GM12878 (cell line): Measurements from ENCODE around the gene RAB24. TPM values are rescaled to one million over a fixed set of nuclear protein-coding genes. Genes with fewer than 3 reads are reported as not detected.

Source experiments
- CEBPB ChIP-seq, 2 experiments: fragments of 150-350 bp in 1 of 2; IDR thresholded peaks; 2 replicates each; pipeline ENCODE4 v1.6.1; 2012 to 2014; ENCODE audit warnings: low read depth in 2 of 2, low read length in 2 of 2, borderline replicate concordance in 1 of 2, inconsistent platforms in 1 of 2
- CHD4 ChIP-seq: fragments of 200-600 bp; sonication (generic); IDR thresholded peaks from 2 replicates; pipeline ENCODE4 v1.6.1; 2016; ENCODE audit warnings: mild to moderate bottlenecking
- HDAC2 ChIP-seq: fragments of 200-600 bp; sonication (generic); IDR thresholded peaks from 2 replicates; pipeline ENCODE4 v1.6.1; 2017
- KAT2A ChIP-seq: conservative IDR thresholded peaks from 2 replicates; pipeline ENCODE4 v1.6.1; 2011; ENCODE audit warnings: low read depth, low read length; ENCODE audit not compliant: control insufficient read depth
- MYB ChIP-seq: fragments of 150-350 bp; IDR thresholded peaks from 2 replicates; pipeline ENCODE4 v1.6.1; 2014; ENCODE audit warnings: mild to moderate bottlenecking, low read depth, low read length, borderline replicate concordance
- NR2C1 ChIP-seq: fragments of 450-650 bp; IDR thresholded peaks from 2 replicates; pipeline ENCODE4 v1.6.1; 2017; ENCODE audit warnings: antibody characterized with exemption, mild to moderate bottlenecking, moderate library complexity
- NR2F1 ChIP-seq: fragments of 450-650 bp; conservative IDR thresholded peaks from 2 replicates; pipeline ENCODE4 v1.6.1; 2017; ENCODE audit warnings: mild to moderate bottlenecking
- PML ChIP-seq: IDR thresholded peaks from 2 replicates; pipeline ENCODE4 v1.6.1; 2012; ENCODE audit warnings: low read length, inconsistent platforms
- SRF ChIP-seq, 2 experiments: IDR thresholded peaks; 2 replicates each; pipeline ENCODE4 v1.6.1; 2011; ENCODE audit warnings: low read depth in 2 of 2, low read length in 2 of 2, mild to moderate bottlenecking in 1 of 2, moderate library complexity in 1 of 2
- STAT1 ChIP-seq: fragments of 450-650 bp; conservative IDR thresholded peaks from 2 replicates; pipeline ENCODE4 v1.6.1; 2014; ENCODE audit warnings: antibody characterized with exemption, mild to moderate bottlenecking
- polyA plus RNA-seq, 11 experiments: library from polyadenylated mRNA; depleted of rRNA in 4 of 11; unstranded in 6 of 11; stranded (reverse) in 5 of 11; fragments of >200 nt; fragmentation: Nextera tagmentation in 4 of 11; fragmentation: Illumina TruSeq in 1 of 11; extraction: Ambion mirVana in 4 of 11; extraction: Trizol in 1 of 11; gene quantifications; 1 replicate in 1 of 11; 2 replicates in 10 of 11; pipeline versions ENCODE4 v1.2.1 to v1.2.3, GENCODE V29; 2011 to 2016; ENCODE audit warnings: inconsistent platforms in 2 of 11, missing spikeins in 2 of 11, low read depth in 1 of 11
- total RNA-seq, 4 experiments: library from RNA; depleted of rRNA in 3 of 4; stranded (reverse); fragments of >200 nt in 3 of 4; fragmentation: Illumina TruSeq in 1 of 4; extraction: Trizol in 1 of 4; gene quantifications; 2 replicates each; pipeline versions ENCODE4 v1.2.1 to v1.2.3, GENCODE V29; 2013 to 2021
- TF ChIP-seq, protein P1 (sequence below), 3 experiments: IDR thresholded peaks in 2 of 3; conservative IDR thresholded peaks in 1 of 3; 2 replicates each; pipeline ENCODE4 v1.5.1; 2011; ENCODE audit warnings: low read depth in 3 of 3, low read length in 3 of 3, mild to moderate bottlenecking in 3 of 3, control low read depth in 2 of 3, moderate library complexity in 2 of 3, inconsistent platforms in 1 of 3, mixed read lengths in 1 of 3; ENCODE audit not compliant: control insufficient read depth in 2 of 3, insufficient read depth in 1 of 3; ENCODE audit errors: extremely low read depth in 1 of 3

Gene RAB24
- total and polyA plus RNA-seq, 10 of the 15 experiments (the other 5 are each of a cell fraction or from before 2014, with no cell fraction given) = 8.0 to 44.4 (median 24.4) TPM

DNA sequence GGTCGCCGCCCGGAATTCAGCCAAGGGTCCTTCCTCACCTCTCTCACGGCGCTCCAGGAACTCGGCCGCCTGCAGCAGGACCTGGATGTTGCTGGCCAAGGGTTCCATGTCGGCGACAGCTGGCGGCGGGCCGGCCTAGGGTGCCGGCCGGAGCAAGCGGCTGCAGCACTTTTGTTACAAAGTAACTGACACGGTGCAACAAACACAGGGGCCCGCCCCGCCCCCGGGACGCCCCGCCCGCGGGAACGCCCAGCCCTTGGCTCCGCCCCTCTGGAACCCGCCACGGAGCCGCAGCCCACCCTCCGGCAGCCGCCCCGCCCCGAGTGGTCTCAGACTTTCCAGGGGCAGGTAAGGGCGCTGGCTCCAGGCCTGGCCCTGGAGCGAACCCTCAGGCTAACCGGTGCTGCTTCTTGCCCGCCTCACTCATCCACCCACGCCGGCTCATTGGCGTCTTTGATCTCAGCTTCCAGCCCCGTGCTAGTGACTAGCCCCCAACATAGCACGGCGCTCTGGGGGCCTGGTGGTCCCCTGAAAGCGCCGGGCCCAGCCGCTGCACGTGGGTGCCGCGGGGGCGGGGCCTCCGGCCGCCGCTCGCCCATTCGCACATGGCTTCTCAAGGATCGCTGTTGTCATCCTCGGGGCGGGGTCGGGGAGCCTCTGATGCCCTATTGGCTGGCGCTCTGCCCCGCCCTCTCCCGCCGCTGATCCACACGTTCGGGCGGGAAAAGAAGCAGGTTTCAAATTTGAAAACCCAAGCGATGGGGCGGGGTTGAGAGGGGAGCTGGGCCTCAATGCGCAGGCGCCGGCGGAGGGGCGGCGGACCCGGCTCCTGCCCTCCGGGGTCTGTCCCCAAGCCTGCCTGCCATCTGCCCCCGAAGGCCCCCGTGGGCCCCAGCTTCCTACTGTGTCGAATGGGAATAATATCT lies 8.5 kb upstream of the RAB24 start, which contains the start of gene MXD3 (continued):
- TF ChIP-seq, protein P1, sequence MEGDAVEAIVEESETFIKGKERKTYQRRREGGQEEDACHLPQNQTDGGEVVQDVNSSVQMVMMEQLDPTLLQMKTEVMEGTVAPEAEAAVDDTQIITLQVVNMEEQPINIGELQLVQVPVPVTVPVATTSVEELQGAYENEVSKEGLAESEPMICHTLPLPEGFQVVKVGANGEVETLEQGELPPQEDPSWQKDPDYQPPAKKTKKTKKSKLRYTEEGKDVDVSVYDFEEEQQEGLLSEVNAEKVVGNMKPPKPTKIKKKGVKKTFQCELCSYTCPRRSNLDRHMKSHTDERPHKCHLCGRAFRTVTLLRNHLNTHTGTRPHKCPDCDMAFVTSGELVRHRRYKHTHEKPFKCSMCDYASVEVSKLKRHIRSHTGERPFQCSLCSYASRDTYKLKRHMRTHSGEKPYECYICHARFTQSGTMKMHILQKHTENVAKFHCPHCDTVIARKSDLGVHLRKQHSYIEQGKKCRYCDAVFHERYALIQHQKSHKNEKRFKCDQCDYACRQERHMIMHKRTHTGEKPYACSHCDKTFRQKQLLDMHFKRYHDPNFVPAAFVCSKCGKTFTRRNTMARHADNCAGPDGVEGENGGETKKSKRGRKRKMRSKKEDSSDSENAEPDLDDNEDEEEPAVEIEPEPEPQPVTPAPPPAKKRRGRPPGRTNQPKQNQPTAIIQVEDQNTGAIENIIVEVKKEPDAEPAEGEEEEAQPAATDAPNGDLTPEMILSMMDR (IDR thresholded peaks at IDR 0.05 in 2 of 3, conservative IDR thresholded peaks at IDR 0.05 in 1 of 3; ENCODE audit: control insufficient read depth in 2 of 3, extremely low read depth in 1 of 3, insufficient read depth in 1 of 3, low read depth in 3 of 3, low read length in 3 of 3) = no peak
- no peak for TF ChIP-seq HDAC2
- TF ChIP-seq STAT1 = no peak
- no peak for TF ChIP-seq NR2F1
- no peak for TF ChIP-seq MYB
- no peak for TF ChIP-seq NR2C1
- TF ChIP-seq KAT2A = no peak
- no peak for TF ChIP-seq CEBPB (IDR thresholded peaks at IDR 0.05; ENCODE audit: borderline replicate concordance in 1 of 2, low read depth in 2 of 2, low read length in 2 of 2)
- TF ChIP-seq CHD4 = no peak
- TF ChIP-seq PML = no peak
- TF ChIP-seq SRF (IDR thresholded peaks at IDR 0.05; ENCODE audit: low read depth in 2 of 2, low read length in 2 of 2) = no peak
